ENCODE results near the gene PITPNC1.

- TF ChIP-seq CTCF (IDR thresholded peaks at IDR 0.05) (no peak), POLR2A (IDR thresholded peaks at IDR 0.05) (no peak)
These were observed 24.8 kb downstream of the PITPNC1 start for GRCh38 chr17:67401598-67402504.

Measured in uterus (tissue), 2 donors.